Bronchial epithelial cell (primary cell): ENCODE measurements around the gene SLC25A52. TPM values are rescaled to one million over a fixed set of nuclear protein-coding genes. Genes with fewer than 3 reads are reported as not detected.
"Not testable (repeated sequence)": the region's sequence is repeated elsewhere in the genome, so short reads cannot be mapped to it uniquely, and the experiment has no call there.

Experiments
- DNase-seq: peaks from one replicate; pipeline ENCODE4 v3.0.0-alpha.2; 2010; ENCODE audit warnings: low read depth
- FAIRE-seq: peaks from 2 replicates; lab custom pipeline; 2011; peaks lifted over from hg19 to GRCh38; lab: Jason Lieb, UNC
- H3K27me3 ChIP-seq: 2 replicates; pipeline ENCODE4 v1.5.1; 2011; ENCODE audit warnings: low read length; ENCODE audit not compliant: control insufficient read depth, insufficient read depth
- H3K36me3 ChIP-seq: 2 replicates; pipeline ENCODE4 v1.5.1; 2011; ENCODE audit warnings: low read length; ENCODE audit not compliant: control insufficient read depth, insufficient read depth
- H3K4me3 ChIP-seq: 2 replicates; pipeline ENCODE4 v1.5.1; 2011; ENCODE audit warnings: mild to moderate bottlenecking, low read depth, low read length, control low read depth
- CTCF ChIP-seq: IDR thresholded peaks from 2 replicates; pipeline ENCODE4 v1.5.1; 2011; ENCODE audit warnings: mild to moderate bottlenecking, moderate library complexity, low read length, control low read depth, inconsistent platforms; ENCODE audit not compliant: insufficient read depth, severe bottlenecking
- total RNA-seq: library from RNA; depleted of rRNA; stranded (reverse); fragments of >200 nt; gene quantifications from 2 replicates; pipeline ENCODE4 v1.2.1, GENCODE V29; 2014

SLC25A52 gene
- total RNA-seq, 1 donor from 2014 or later = under 0.01 TPM

- no peak overlapping the region for H3K4me3 ChIP-seq
- TF ChIP-seq CTCF = no peak
- DNase-seq (no peak), FAIRE-seq (no peak)
- no peaks in the 10 kb centered on the region for H3K36me3 ChIP-seq
- H3K27me3 ChIP-seq = no peaks in the 10 kb centered on the region
Observed at GRCh38 chr18:31738460-31739407, 21.9 kb downstream of the SLC25A52 start.

- no peak for TF ChIP-seq CTCF
- Histone ChIP-seq H3K27me3 (no peaks in the 10 kb centered on the region), H3K36me3 (no peaks in the 10 kb centered on the region), H3K4me3 (no peak overlapping the region)
- FAIRE-seq = no peak
- no peak for DNase-seq
Observed at GRCh38 chr18:31736630-31737029, 24.1 kb downstream of the SLC25A52 start.

- Histone ChIP-seq H3K4me3 (no peak overlapping the region), H3K27me3 (no peaks in the 10 kb centered on the region), H3K36me3 (no peaks in the 10 kb centered on the region)
- TF ChIP-seq CTCF = no peak
- DNase-seq (no peak), FAIRE-seq (no peak)
Observed at GRCh38 chr18:31731628-31732027, 29.1 kb downstream of the SLC25A52 start.

- DNase-seq, H3K27me3 ChIP-seq, FAIRE-seq, H3K4me3 ChIP-seq, H3K36me3 ChIP-seq: not testable (repeated sequence)
Observed at GRCh38 chr18:31729196-31729595, 31.5 kb downstream of the SLC25A52 start.

- DNase-seq (no peak), FAIRE-seq (peak; percentile 50)
- Histone ChIP-seq H3K36me3 (no peaks in the 10 kb centered on the region), H3K4me3 (peak overlapping the region; percentile 40), H3K27me3 (no peaks in the 10 kb centered on the region)
- no peak for TF ChIP-seq CTCF
Observed at GRCh38 chr18:31723990-31724711, 36.5 kb downstream of the SLC25A52 start.

GRCh38 chr18:31723639-31723989 is 37.1 kb downstream of the SLC25A52 start:
- FAIRE-seq = no peak
- DNase-seq = no peak
- H3K4me3 ChIP-seq = peak overlapping the region; percentile 40

More at GRCh38 chr18:31723639-31723989, 37.1 kb downstream of the SLC25A52 start:
- Histone ChIP-seq H3K27me3 (no peaks in the 10 kb centered on the region), H3K36me3 (no peaks in the 10 kb centered on the region)
- TF ChIP-seq CTCF = no peak
